K562 (cell line): ENCODE results near the gene AKT2. TPM values are rescaled to one million over a fixed set of nuclear protein-coding genes. Genes with fewer than 3 reads are reported as not detected.
A peak's percentile ranks its signal among the peaks of the same experiment; 100 is the strongest.

Experiments used
- ATAC-seq: fragments of 200-7000 bp; cut with Tn5 transposase; 3 replicates; pipeline ENCODE4 v1.9.1; 2020; ENCODE audit warnings: moderate library complexity
- BruUV-seq: library from RNA; stranded (reverse); fragments of 400-500 nt; replicated peaks from 2 replicates; lab custom pipeline; 2021; lab: Mats Ljungman, UMichigan
- CTCF ChIA-PET: fragments of 300-600 bp; formaldehyde crosslinking; extraction: SDS; loops from one replicate; lab custom pipeline; 2021; ENCODE audit warnings: low intra/inter-chr PET ratio; lab: Yijun Ruan, JAX
- POLR2A ChIA-PET: fragments of 300-600, 350-650 bp; sonication (Branson Sonifier 250); formaldehyde crosslinking; extraction: SDS; loops from one replicate; lab custom pipeline; 2021; ENCODE audit warnings: antibody characterized with exemption, inconsistent platforms; lab: Yijun Ruan, JAX
- DNase-seq, 4 experiments: peaks; one replicate each; pipeline versions ENCODE4 v3.0.0 to v3.0.0-alpha.2; 2011 to 2018; ENCODE audit warnings: low spot score in 3 of 4, mixed read lengths in 3 of 4; ENCODE audit errors: extremely low read depth in 1 of 4
- FAIRE-seq: peaks from 2 replicates; lab custom pipeline; 2011; peaks lifted over from hg19 to GRCh38; lab: Jason Lieb, UNC
- H2AFZ ChIP-seq: 2 replicates; pipeline ENCODE4 v1.6.0; 2011; ENCODE audit warnings: low read depth, low read length, control low read depth, inconsistent platforms
- H3K27ac ChIP-seq: fragments of 200-600 bp; 3 replicates; pipeline ENCODE4 v1.8.0; 2011; ENCODE audit warnings: low read depth, mild to moderate bottlenecking, control low read depth, inconsistent platforms, low read length, moderate library complexity, mixed read lengths; ENCODE audit errors: extremely low read depth
- H3K27me3 ChIP-seq, 2 experiments: fragments of 300-600 bp in 1 of 2; 2 replicates in 1 of 2; 3 replicates in 1 of 2; pipeline versions ENCODE4 v1.6.0 to v1.8.0; 2011; ENCODE audit warnings: inconsistent platforms in 2 of 2, low read length in 2 of 2, mild to moderate bottlenecking in 1 of 2, mixed read lengths in 1 of 2, moderate library complexity in 1 of 2; ENCODE audit not compliant: control insufficient read depth in 2 of 2, insufficient read depth in 2 of 2
- H3K36me3 ChIP-seq: fragments of 300-600 bp; 3 replicates; pipeline ENCODE4 v1.8.0; 2011; ENCODE audit warnings: mild to moderate bottlenecking, low read length, inconsistent platforms; ENCODE audit not compliant: control insufficient read depth, insufficient read depth
- H3K4me1 ChIP-seq, 2 experiments: fragments of 200-600 bp in 1 of 2; replicated peaks in 1 of 2; 2 replicates in 1 of 2; 3 replicates in 1 of 2; pipeline versions ENCODE4 v1.5.1 to v1.8.0; 2011; ENCODE audit warnings: inconsistent platforms in 2 of 2, low read length in 2 of 2, mild to moderate bottlenecking in 1 of 2, mixed read lengths in 1 of 2, moderate library complexity in 1 of 2; ENCODE audit not compliant: control insufficient read depth in 2 of 2, insufficient read depth in 2 of 2
- H3K4me2 ChIP-seq: 2 replicates; pipeline ENCODE4 v1.6.1; 2011; ENCODE audit warnings: low read length, control low read depth, inconsistent platforms, mixed read lengths; ENCODE audit not compliant: insufficient read depth
- H3K4me3 ChIP-seq: fragments of 200-600 bp; sonication (generic), shearing (Covaris generic); 2 replicates; pipeline ENCODE4 v1.5.1; 2016; ENCODE audit warnings: control low read depth, inconsistent platforms
- H3K79me2 ChIP-seq: fragments of 200-600 bp; 3 replicates; pipeline ENCODE4 v1.8.0; 2011; ENCODE audit warnings: low read length, inconsistent platforms; ENCODE audit not compliant: control insufficient read depth, insufficient read depth
- H3K9ac ChIP-seq, 2 experiments: 2 replicates each; pipeline versions ENCODE4 v1.6.0 to v1.6.1; 2011; ENCODE audit warnings: low read depth in 2 of 2, low read length in 2 of 2, control low read depth in 1 of 2, inconsistent platforms in 1 of 2, mild to moderate bottlenecking in 1 of 2, mixed read lengths in 1 of 2; ENCODE audit not compliant: insufficient read depth in 1 of 2
- H3K9me1 ChIP-seq: one replicate; pipeline ENCODE4 v1.6.0; 2011; ENCODE audit warnings: inconsistent platforms, mild to moderate bottlenecking, low read length, moderate library complexity; ENCODE audit not compliant: control insufficient read depth, insufficient read depth
- H3K9me3 ChIP-seq: replicated peaks from 2 replicates; pipeline ENCODE4 v1.5.1; 2011; ENCODE audit warnings: low read depth, low read length, inconsistent platforms; ENCODE audit not compliant: control insufficient read depth, insufficient read depth
- H4K20me1 ChIP-seq: replicated peaks from 2 replicates; pipeline ENCODE4 v1.6.1; 2011; ENCODE audit warnings: low read length, inconsistent platforms, mixed read lengths; ENCODE audit not compliant: control insufficient read depth, insufficient read depth
- JUND ChIP-seq, 2 experiments: IDR thresholded peaks; 2 replicates in 1 of 2; 3 replicates in 1 of 2; pipeline ENCODE4 v1.6.1; 2011; ENCODE audit warnings: borderline replicate concordance in 2 of 2, low read depth in 2 of 2, low read length in 2 of 2, improper control_type of control experiment in 1 of 2, missing biosample characterization in 1 of 2, missing genetic modification characterization in 1 of 2, missing genetic modification reagents in 1 of 2
- TAF7 ChIP-seq: fragments of 450-650 bp; IDR thresholded peaks from 2 replicates; pipeline ENCODE4 v1.6.1; 2016; ENCODE audit warnings: missing genetic modification characterization, missing compliant biosample characterization
- WGBS: fragments of 100-300 bp; shearing (Covaris generic); methylation state at CpG from one replicate; pipeline ENCODE4 v1.1.6; 2016; ENCODE audit warnings: low coverage, mixed read lengths; ENCODE audit not compliant: insufficient coverage; ENCODE audit errors: missing lambda C conversion rate; 5-methylcytosine and 5-hydroxymethylcytosine counted together
- in situ Hi-C: fragments of 300-500 bp; cut with MboI; formaldehyde crosslinking; loops from 4 replicates; pipeline ENCODE4 v1.15.0; 2018; ENCODE audit warnings: inconsistent platforms, mixed read lengths
- intact Hi-C: fragments of 100-400 bp; cut with micrococcal nuclease; formaldehyde crosslinking; loops from 2 replicates; pipeline ENCODE4 v1.14.2; 2022
- polyA plus RNA-seq, 8 experiments: library from polyadenylated mRNA; depleted of rRNA in 4 of 8; stranded (reverse) in 5 of 8; unstranded in 3 of 8; fragments of >200 nt; fragmentation: Nextera tagmentation in 2 of 8; fragmentation: Illumina TruSeq in 1 of 8; extraction: Ambion mirVana in 2 of 8; extraction: Trizol in 1 of 8; gene quantifications; 2 replicates each; pipeline versions ENCODE4 v1.2.1 to v1.2.3, GENCODE V29; 2011 to 2014; ENCODE audit warnings: inconsistent platforms in 1 of 8, missing spikeins in 1 of 8
- total RNA-seq, 7 experiments: library from RNA; depleted of rRNA in 6 of 7; stranded (reverse); fragments of >200 nt in 6 of 7; fragmentation: Illumina TruSeq in 2 of 7; extraction: Trizol in 2 of 7; gene quantifications; 2 replicates each; pipeline versions ENCODE4 v1.2.1 to v1.2.3, GENCODE V29; 2011 to 2021; ENCODE audit warnings: low replicate concordance in 1 of 7
- TF ChIP-seq, protein P1 (sequence below): sonication (generic); formaldehyde crosslinking; IDR thresholded peaks from 2 replicates; pipeline ENCODE4 v1.8.1; 2023; ENCODE audit warnings: mild to moderate bottlenecking, missing genetic modification reagents

The AKT2 gene
- total and polyA plus RNA-seq, 9 of the 15 experiments (the other 6 are each of a cell fraction or from before 2014, with no cell fraction given) = 1.1 to 132 (median 67.7) TPM

DNA sequence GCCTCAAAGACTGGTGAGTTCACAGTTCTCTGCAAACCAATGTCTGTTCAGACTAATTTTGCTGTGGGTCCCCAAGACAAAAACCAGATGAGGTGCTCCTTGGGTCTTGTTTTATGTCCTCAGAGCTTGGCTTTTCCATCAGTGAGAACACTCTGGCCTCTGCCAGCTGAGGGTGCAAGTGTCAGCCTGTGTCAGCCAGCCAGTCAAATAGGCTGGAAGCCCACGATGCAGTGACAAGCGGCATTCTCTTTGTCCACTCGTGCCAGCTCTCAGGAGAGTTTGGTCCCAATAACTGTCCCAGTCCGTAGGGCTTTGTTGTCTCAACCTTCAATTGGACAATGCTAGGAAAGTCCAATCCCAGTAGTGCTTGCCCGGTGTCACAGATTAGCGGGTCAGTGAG lies 9.4 kb upstream of the AKT2 start:
- TF ChIP-seq JUND (IDR thresholded peaks at IDR 0.05; ENCODE audit: borderline replicate concordance, low read depth, low read length) (no peak), JUND (tag; IDR thresholded peaks at IDR 0.05; ENCODE audit: borderline replicate concordance, low read depth, low read length) (no peak), TAF7 (tag) (no peak)
- TF ChIP-seq, protein P1, sequence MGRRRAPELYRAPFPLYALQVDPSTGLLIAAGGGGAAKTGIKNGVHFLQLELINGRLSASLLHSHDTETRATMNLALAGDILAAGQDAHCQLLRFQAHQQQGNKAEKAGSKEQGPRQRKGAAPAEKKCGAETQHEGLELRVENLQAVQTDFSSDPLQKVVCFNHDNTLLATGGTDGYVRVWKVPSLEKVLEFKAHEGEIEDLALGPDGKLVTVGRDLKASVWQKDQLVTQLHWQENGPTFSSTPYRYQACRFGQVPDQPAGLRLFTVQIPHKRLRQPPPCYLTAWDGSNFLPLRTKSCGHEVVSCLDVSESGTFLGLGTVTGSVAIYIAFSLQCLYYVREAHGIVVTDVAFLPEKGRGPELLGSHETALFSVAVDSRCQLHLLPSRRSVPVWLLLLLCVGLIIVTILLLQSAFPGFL (CRISPR knock-in tag) = no peak
- H3K4me2 ChIP-seq = no peak overlapping the region
- in situ Hi-C loops = no loop called here
- H3K4me3 ChIP-seq = no peak overlapping the region
- no peaks in the 10 kb centered on the region for H3K9me3 ChIP-seq
- POLR2A ChIA-PET = interaction anchor here (1.8 kb wide), 1 partner anchor 10 kb away, joined by 12 read pairs; no protein-coding TSS in a partner anchor
- CTCF ChIA-PET = no interaction called here
- H2AFZ ChIP-seq = no peak overlapping the region
- DNase-seq = no peak
- WGBS = 68% methylated on average over 6 of the region's 6 CpGs
- H3K79me2 ChIP-seq = no peaks in the 10 kb centered on the region
- peak overlapping the region in 1 of 2 experiments; percentile 77; a peak in 1 of 4 replicates for H3K9ac ChIP-seq
- no peaks in the 10 kb centered on the region; a peak in 1 of 5 replicates for H3K4me1 ChIP-seq
- FAIRE-seq = no peak
- no peaks in the 10 kb centered on the region for H3K9me1 ChIP-seq
- H3K36me3 ChIP-seq = no peaks in the 10 kb centered on the region
- BruUV-seq = no TSS peak
- ATAC-seq = no peak
- no peaks in the 10 kb centered on the region for H4K20me1 ChIP-seq
- H3K27ac ChIP-seq = no peak overlapping the region
- intact Hi-C loops = no loop called here
- no peaks in the 10 kb centered on the region for H3K27me3 ChIP-seq
